ENCODE data around the gene ENGASE.

Gene ENGASE

DNA sequence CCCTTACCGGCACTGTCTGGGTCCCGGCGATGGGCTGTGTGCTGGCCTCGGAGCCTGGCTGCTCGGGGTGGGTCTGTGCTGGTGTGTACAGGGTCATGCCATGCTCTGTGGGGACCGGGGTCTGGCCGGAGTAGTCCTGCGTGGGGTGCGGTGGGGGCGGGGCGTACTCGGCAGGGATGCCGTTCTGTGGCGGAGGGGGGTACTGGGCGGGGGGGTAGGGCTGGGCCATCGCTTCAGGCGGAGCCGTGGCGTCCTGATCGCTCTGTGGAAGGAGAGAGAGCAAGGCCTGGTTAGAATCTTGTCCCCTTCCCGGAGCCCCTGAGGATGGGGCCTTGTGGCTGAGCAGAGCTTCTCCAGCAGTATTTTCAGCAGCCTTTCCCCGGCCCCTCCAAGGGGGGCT lies 40.9 kb downstream of the ENGASE start:
- no peak for TF ChIP-seq CTCF (IDR thresholded peaks at IDR 0.05; ENCODE audit: insufficient read depth, low read depth, low read length, missing control alignments)
- H3K4me3 ChIP-seq (ENCODE audit: low read length): no peak overlapping the region
- no peak for DNase-seq (ENCODE audit: low read depth)

DNA sequence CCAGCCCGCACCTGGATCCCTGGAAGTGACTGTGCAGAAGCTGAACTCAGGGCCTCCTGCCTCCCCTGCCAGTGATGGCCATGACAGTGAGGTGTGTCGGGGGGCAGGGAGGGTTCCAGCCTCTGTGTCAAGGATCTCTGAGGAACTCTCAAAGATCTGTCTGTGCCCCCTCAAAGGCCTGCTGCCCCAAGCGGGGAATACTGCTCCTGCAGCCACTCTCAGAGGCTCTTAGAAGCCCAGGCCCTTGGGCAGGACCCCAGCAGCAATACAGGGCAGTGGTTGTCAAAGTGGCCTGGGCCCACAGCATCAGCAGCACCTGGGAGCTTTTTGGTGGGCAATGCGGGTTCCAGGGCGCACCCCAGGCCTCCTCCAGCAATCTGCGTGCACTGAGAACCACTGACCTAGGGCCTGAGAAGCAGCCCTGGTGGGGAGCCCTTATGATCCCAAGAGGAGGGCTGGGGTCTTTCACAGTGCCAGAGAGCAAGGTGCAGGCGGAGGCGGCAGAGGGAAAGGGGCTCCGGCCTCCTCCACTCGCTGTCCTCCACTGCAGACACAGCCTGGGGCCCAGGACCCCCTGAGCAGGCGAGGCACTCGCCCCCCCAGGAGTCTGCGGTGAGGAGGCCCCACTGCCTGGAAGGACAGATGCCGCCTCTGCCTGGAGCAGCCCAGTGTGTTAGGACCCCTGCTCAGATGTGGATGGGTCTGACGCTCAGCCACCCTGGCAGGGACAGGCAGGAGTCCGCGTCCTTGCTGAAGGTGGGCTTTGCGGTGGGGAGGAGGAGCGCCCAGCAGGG lies 42.1 kb downstream of the ENGASE start:
- no peak for DNase-seq (ENCODE audit: low read depth)
- TF ChIP-seq CTCF (IDR thresholded peaks at IDR 0.05; ENCODE audit: insufficient read depth, low read depth, low read length, missing control alignments): no peak
- no peak overlapping the region for H3K4me3 ChIP-seq (ENCODE audit: low read length)

GRCh38 chr17:79117905-79118487 lies 43.4 kb downstream of the ENGASE start:
- no peak for DNase-seq (ENCODE audit: low read depth)
- TF ChIP-seq CTCF (IDR thresholded peaks at IDR 0.05; ENCODE audit: insufficient read depth, low read depth, low read length, missing control alignments): no peak
- H3K4me3 ChIP-seq (ENCODE audit: low read length): no peak overlapping the region

GRCh38 chr17:79118924-79119323 lies 44.3 kb downstream of the ENGASE start:
- no peak overlapping the region for H3K4me3 ChIP-seq (ENCODE audit: low read length)
- DNase-seq (ENCODE audit: low read depth): no peak
- TF ChIP-seq CTCF (IDR thresholded peaks at IDR 0.05; ENCODE audit: insufficient read depth, low read depth, low read length, missing control alignments): no peak

- no peak for DNase-seq (ENCODE audit: low read depth)
- no peak for TF ChIP-seq CTCF (IDR thresholded peaks at IDR 0.05; ENCODE audit: insufficient read depth, low read depth, low read length, missing control alignments)
- H3K4me3 ChIP-seq (ENCODE audit: low read length): no peak overlapping the region
Measured at GRCh38 chr17:79120259-79120658, 45.6 kb downstream of the ENGASE start.

DNA sequence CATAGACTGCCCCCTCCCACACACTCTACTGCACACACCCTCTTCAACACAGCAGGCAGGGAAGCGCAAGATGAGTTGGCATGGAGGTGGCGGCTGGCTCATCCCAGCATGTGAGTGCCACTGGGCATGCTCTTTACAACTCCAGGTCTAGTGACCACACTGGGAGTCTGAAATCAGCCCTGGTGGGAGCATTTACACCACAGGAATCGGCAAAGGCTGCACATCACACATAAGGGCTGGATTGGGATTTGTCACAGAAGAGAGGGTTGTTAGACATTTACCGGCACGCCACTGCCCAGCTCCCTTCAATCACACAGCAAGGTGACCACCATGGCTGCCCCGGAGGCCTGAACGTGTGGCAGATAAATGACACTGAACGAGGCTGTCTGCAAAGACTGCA lies 49.4 kb downstream of the ENGASE start:
- no peak for DNase-seq (ENCODE audit: low read depth)
- TF ChIP-seq CTCF (IDR thresholded peaks at IDR 0.05; ENCODE audit: insufficient read depth, low read depth, low read length, missing control alignments): no peak
- H3K4me3 ChIP-seq (ENCODE audit: low read length): no peak overlapping the region

Measured in epithelial cell of esophagus (primary cell).